Measurements from ENCODE around the gene GPR37.

Gene GPR37, protein sequence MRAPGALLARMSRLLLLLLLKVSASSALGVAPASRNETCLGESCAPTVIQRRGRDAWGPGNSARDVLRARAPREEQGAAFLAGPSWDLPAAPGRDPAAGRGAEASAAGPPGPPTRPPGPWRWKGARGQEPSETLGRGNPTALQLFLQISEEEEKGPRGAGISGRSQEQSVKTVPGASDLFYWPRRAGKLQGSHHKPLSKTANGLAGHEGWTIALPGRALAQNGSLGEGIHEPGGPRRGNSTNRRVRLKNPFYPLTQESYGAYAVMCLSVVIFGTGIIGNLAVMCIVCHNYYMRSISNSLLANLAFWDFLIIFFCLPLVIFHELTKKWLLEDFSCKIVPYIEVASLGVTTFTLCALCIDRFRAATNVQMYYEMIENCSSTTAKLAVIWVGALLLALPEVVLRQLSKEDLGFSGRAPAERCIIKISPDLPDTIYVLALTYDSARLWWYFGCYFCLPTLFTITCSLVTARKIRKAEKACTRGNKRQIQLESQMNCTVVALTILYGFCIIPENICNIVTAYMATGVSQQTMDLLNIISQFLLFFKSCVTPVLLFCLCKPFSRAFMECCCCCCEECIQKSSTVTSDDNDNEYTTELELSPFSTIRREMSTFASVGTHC

DNA sequence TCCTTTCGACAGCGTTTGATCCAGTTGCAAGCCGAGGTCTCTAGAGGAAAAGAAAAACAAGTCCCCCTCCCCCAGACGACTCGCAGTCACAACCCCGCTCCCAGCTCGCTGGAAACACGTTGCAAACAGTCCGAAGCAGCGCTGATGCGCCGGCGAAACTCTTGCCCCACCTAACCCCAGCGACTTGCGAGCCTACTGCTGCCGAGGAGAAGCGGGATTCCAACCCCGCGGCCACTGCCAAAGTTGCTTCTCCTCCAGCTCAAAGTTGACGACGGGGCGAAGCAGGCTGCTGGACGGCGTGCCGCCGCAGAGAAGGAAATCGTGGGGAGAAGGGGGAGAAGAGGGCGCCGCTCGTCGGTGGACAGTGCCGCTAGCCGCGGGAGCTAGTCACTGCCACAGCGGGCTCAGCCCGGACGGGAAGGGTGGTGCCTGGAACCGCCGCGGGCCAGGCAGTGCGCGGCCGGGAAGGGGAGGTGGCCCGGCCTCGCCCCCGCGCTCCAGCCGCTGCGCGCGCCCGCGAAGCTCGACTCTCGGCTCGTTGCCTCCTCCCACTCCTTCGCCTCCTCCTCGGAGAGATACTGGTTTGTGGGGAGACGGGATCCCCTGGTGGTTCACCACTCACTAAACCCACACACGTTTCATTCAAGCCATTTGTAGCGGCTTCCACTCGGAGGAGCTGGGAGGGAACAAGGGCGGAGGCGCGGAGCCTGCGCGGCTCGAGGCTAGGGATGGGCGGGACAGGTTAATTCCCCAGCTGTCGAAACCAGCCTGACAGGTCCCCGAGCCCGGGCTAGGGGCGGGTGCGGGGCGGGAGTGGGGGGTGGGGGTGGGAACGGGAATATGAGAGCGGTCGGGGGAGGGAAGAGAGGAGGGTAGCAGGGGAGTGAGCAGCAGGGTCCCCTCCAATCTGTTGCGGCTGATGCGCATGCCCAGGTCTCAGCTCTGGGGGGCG lies at the start of gene GPR37:
Gene GPR37 (minus strand): TSS at position 392 of the 952 bp plus-strand sequence. CDS start 816 bp downstream, outside the sequence.
- DNase-seq = no peak

DNA sequence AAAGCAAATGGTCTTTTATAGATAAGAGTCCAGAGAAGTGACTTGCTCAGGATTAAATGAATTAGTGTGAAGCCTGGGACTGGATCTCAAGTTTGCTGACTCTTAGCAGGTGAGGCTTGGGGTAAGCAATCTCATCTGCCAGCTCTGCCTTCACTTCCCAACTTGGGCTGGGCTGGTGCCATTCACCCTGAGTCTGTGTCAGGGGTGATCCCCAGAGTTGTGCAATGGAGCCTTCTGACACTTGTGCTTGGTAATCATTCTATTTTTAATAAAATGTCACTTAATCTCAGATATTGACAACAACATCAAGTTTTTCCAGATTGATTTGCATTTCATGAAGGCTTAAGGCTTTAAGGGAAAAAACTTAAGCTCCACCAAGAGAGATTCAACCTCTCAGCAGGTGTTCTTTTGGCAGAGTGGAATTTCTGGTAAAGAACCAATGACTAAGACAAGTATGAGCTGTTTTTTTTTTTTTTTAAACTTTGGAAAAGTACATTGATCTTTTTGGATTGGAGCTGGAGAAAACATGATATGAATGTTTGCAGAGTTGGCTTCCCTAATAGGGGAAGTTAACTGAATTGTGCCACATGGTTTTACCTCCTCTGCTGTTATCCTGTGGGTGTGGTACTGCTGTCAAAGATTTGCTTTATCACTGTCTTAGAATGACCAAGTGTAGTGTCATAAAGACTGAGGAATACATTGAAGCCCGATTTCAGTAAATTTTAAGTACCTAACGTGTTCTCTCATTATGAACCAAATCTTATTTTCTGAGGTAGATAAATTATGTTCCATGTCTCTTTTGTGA lies 48.6 kb upstream of the GPR37 start:
- DNase-seq = no peak

- DNase-seq = no peak
These were observed 47.2 kb upstream of the GPR37 start for GRCh38 chr7:124812764-124813163.

DNA sequence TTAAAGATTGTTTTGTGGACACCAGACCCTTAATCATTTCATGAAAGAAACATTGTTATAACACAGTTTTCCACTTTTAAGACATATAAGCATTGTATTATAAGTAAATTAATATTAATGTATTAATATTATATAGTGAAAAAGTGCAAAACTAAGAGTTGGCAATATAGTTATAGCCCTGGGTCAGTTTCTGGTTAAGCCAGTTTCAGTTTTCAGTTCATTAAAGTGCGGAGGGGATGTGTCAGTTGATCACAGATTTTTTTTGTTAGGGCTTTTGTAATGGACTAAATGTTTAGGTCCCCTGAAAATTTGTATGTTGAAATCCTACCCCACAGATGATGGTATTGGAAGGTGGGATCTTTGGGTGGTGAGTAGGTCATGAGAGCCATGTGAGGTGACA lies 45.7 kb upstream of the GPR37 start:
- DNase-seq = no peak

GRCh38 chr7:124810605-124811004 lies 45.0 kb upstream of the GPR37 start:
- no peak for DNase-seq

GRCh38 chr7:124808206-124808605 lies 42.6 kb upstream of the GPR37 start:
- no peak for DNase-seq

DNA sequence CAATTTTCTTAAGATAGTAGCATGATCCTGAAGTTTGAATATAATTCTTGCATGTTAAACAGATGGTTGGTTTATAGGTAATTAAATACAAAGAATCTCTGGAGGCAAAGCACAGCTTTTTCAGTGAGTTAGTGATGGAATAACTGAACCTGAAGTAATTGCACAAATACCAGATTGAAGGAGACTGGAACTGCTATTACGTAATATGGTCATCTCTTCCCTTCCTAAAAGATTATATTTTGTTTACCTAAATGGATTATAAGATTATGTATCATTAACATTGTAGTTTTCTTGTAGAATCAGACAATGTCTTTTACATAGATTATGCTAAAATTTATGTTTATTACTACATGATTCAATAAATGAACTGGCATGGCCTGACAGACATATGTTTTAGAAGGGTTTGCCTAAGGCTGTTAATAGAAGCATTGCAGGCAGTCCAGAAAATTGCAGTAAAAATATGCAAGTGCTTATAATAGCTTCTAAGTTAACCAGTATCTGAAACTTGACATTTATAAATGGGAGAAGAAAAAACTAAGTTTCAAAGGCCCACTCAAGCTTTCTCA lies 35.8 kb upstream of the GPR37 start:
- no peak for DNase-seq

- DNase-seq = no peak
These were observed 34.8 kb upstream of the GPR37 start for GRCh38 chr7:124800386-124800785.

DNA sequence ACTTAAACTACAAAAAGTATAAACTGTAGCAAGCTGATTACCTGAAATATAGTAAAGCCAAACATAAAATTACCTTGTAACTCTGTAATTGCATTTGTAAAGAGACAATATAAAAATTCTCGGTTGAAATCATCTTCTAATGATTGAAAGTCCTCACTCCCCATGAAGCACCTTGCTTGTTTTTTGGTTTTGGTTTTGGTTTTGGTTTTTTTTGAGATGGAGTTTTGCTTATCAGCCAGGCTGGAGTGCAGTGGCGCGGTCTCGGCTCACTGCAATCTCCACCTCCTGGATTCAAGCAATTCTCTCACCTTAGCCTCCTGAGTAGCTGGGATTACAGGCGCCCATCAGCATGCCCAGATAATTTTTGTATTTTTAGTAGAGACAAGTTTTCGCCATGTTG lies 33.9 kb upstream of the GPR37 start:
- no peak for DNase-seq

DNA sequence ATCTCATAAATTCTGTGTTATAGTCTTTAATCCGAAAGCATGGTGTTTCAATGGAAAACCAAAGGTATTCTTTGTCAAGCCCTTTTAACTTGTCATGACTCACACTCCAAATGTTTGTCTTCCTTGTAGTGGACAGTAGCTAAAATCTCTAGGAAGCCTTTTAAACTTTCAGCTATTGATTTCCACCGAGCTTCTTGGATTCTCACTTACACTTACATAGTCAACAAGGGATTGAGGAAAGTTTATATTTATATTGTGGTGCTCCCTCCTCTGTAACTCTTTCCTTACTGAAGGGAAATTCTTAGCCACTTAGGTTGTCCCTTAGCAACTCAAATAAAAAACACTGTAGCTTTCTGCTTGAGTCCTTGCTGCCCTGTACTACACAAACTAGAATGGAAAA lies 31.2 kb upstream of the GPR37 start:
- no peak for DNase-seq

DNA sequence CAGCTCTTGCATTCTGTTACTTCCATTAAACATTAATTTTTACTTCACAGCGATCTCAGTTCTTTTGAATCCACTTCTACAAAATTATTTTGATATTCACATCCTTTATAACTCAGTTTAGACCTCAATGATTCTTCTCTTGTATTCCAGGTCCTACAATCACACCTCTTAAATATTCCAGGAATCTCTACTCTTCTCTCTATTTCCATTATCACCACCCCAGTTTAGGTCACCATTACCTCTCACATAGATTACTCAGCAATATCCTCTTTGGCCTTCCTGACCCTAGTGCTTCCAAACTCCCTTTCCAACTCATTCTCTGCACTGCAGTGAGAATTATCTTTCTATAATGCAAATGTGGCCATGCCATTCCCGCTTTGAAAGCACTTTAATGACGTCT lies 27.1 kb upstream of the GPR37 start:
- DNase-seq = no peak

DNA sequence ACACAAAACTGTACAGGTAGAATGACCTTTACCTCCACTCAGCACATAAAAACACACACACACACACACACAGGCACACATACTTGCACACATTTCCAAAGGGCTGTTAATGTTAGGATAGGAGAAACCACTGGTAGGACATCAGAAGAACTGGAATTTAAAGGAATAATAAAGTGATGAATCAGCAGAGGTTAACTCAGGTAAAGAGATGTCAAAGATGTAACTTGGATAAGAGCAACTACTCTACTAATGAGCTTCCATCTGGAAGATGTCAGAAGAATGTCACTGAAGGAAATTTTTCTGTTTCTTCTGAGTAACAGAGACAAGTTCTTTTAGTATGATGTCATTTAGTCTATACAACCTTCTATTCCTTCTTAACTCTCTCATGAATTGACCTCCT lies 26.4 kb upstream of the GPR37 start:
- DNase-seq = no peak

- DNase-seq = no peak
These were observed 25.8 kb upstream of the GPR37 start for GRCh38 chr7:124791426-124791825.

DNA sequence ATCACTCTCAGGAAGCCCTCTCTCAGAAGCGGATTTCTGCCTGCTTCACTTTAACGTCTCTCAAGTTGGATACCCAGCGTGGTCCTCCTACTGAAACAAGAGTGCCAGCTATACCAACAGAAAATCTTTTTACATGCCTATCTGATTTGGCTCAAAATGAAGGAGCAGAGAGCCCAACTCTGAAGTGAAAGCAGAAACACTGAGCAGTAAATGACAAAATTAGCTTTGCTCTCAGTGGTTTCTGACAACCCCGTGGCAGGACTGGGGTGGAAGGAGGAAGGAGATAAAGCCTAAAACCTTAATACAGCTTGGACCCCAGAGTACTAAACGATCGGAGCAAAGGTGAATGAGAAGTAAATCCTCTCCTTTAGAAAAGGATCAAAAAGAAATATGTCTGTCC lies 25.1 kb upstream of the GPR37 start:
- no peak for DNase-seq

GRCh38 chr7:124785994-124786393 lies 20.4 kb upstream of the GPR37 start:
- DNase-seq = no peak

DNA sequence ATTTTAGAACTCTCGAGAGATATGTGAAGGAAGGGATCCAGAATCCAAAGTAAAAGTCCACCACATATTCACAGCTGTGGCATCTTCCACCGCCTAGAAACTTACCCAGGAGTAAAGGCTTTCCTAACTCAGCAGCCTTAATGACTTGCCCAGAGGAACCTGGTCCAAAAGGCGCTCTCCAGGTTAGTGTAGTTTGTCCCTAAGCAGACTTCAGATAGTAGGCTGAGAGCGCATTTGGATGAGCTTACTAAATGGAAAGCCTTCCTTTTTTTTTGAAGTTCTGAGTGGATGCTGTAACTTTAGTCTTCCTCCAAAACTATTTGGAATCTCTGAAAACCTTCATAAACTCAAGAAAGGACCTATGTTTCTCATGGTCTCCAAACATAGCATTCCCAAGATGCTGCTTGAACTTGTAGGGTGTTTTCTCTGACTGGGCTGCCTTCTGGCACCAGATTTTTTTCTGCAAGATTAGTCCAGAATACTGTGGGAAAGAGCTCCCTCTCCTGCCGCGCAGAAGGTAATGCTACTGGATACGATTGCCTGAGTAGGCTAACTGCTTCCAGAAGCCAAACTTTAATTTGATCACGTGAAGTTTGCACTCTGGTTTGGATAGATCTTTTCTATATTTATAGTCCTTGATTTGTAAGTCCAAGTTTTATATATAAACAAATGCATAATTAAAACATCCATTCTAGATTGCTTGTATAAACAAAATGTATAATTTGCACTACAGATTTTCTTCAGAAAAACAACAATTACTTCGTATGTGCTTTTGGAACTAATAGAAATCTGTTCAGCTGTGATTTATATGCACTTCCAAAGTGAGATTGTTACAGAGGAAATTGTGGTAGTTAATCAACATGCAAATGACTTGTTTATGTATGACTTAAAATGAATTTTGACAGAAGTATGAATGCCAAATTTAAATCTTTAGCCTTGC lies 19.6 kb upstream of the GPR37 start:
- no peak for DNase-seq

GRCh38 chr7:124783271-124783670 lies 17.7 kb upstream of the GPR37 start:
- no peak for DNase-seq

GRCh38 chr7:124781907-124782734 lies 16.5 kb upstream of the GPR37 start:
- DNase-seq = no peak

DNA sequence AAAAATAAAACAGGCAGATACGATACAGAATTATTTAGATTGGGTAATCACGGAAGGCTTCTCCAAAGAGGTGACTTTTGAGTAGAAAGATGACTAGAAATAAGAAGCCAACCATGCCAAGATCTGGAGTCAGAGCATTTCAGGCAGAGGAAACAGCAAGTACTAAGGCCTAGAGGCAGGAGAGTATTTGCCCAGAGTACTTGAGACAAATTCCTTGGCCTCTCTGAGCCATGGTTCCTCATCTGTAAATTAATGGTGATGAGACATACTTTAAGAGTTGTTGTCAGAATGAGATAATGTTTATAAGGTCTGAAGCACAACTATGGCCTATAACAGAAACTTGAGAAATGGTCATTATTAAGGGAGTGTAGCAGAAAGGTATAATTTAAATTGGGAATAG lies 15.8 kb upstream of the GPR37 start:
- no peak for DNase-seq

DNA sequence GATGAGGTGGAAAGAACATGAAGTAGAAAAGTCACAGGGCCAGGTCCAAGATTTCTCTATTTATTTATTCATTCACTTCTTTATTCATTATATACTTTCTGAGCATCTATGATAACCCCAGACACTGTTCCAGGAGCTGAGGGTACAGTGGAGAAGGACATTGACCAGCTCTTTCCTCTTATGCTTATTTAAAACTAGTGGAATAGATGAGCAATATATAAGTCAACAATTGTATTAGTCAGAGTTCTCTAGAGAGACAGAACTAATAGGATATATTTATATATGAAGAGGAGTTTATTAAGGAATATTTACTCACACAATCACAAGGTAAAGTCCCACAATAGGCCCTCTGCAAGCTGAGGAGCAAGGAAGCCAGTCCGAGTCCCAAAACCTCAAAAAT lies 15.0 kb upstream of the GPR37 start:
- no peak for DNase-seq
